ENCODE data around the gene OTULIN.

OTULIN gene

GRCh38 chr5:14664270-14665100 is at the start of gene OTULIN:
Gene OTULIN, plus strand, starts transcription at chr5:14664718. Its CDS starts 108 bp downstream, at chr5:14664826.
- TF ChIP-seq CTCF (IDR thresholded peaks at IDR 0.05; ENCODE audit: borderline replicate concordance, insufficient read depth, low read depth, low read length), result no peak
- H3K4me3 ChIP-seq (ENCODE audit: low read depth, low read length), result peak within 1 kb of the TSS; percentile 83

- no peak overlapping the region for H3K4me3 ChIP-seq (ENCODE audit: low read depth, low read length)
- no peak for TF ChIP-seq CTCF (IDR thresholded peaks at IDR 0.05; ENCODE audit: borderline replicate concordance, insufficient read depth, low read depth, low read length)
Observed at GRCh38 chr5:14615365-14615764, 49.2 kb upstream of the OTULIN start.

- H3K4me3 ChIP-seq (ENCODE audit: low read depth, low read length), result no peak overlapping the region
- TF ChIP-seq CTCF (IDR thresholded peaks at IDR 0.05; ENCODE audit: borderline replicate concordance, insufficient read depth, low read depth, low read length), result no peak
Observed at GRCh38 chr5:14617441-14617840, 47.1 kb upstream of the OTULIN start.

- no peak overlapping the region for H3K4me3 ChIP-seq (ENCODE audit: low read depth, low read length)
- TF ChIP-seq CTCF (IDR thresholded peaks at IDR 0.05; ENCODE audit: borderline replicate concordance, insufficient read depth, low read depth, low read length), result no peak
Observed at GRCh38 chr5:14627270-14627669, 37.2 kb upstream of the OTULIN start.

GRCh38 chr5:14628346-14628745 is 36.2 kb upstream of the OTULIN start:
- no peak for TF ChIP-seq CTCF (IDR thresholded peaks at IDR 0.05; ENCODE audit: borderline replicate concordance, insufficient read depth, low read depth, low read length)
- H3K4me3 ChIP-seq (ENCODE audit: low read depth, low read length), result no peak overlapping the region

GRCh38 chr5:14630671-14631070 is 33.8 kb upstream of the OTULIN start:
- no peak for TF ChIP-seq CTCF (IDR thresholded peaks at IDR 0.05; ENCODE audit: borderline replicate concordance, insufficient read depth, low read depth, low read length)
- no peak overlapping the region for H3K4me3 ChIP-seq (ENCODE audit: low read depth, low read length)

GRCh38 chr5:14635656-14636055 is 28.9 kb upstream of the OTULIN start:
- H3K4me3 ChIP-seq (ENCODE audit: low read depth, low read length), result no peak overlapping the region
- no peak for TF ChIP-seq CTCF (IDR thresholded peaks at IDR 0.05; ENCODE audit: borderline replicate concordance, insufficient read depth, low read depth, low read length)
